A549 (cell line): ENCODE data around the gene NOL3.

Experiments
- CEBPB ChIP-seq, 2 experiments: fragments of >200 bp in 1 of 2; sonication (Bioruptor Twin) in 1 of 2; formaldehyde crosslinking in 1 of 2; IDR thresholded peaks; 2 replicates each; pipeline ENCODE4 v1.6.1; 2012 to 2016
- CTCF ChIP-seq: fragments of >200 bp; sonication (Bioruptor Twin); formaldehyde crosslinking; IDR thresholded peaks from 3 replicates; pipeline ENCODE4 v1.5.1; 2016
- EP300 ChIP-seq, 2 experiments: fragments of >200 bp; sonication (Bioruptor Twin); formaldehyde crosslinking; IDR thresholded peaks; 2 replicates in 1 of 2; 3 replicates in 1 of 2; pipeline ENCODE4 v1.6.1; 2016 to 2017
- JUNB ChIP-seq: fragments of >200 bp; sonication (Bioruptor Twin); formaldehyde crosslinking; IDR thresholded peaks from 2 replicates; pipeline ENCODE4 v1.6.1; 2016
- KDM5A ChIP-seq: fragments of 200-600 bp; sonication (generic); IDR thresholded peaks from 2 replicates; pipeline ENCODE4 v1.6.1; 2016; ENCODE audit warnings: antibody characterized with exemption, mild to moderate bottlenecking
- POLR2A ChIP-seq: IDR thresholded peaks from 2 replicates; pipeline ENCODE4 v1.6.1; 2012; ENCODE audit warnings: mild to moderate bottlenecking, low read length
- RAD21 ChIP-seq, 2 experiments: fragments of >200 bp in 1 of 2; sonication (Bioruptor Twin) in 1 of 2; formaldehyde crosslinking in 1 of 2; IDR thresholded peaks in 1 of 2; conservative IDR thresholded peaks in 1 of 2; 2 replicates in 1 of 2; 3 replicates in 1 of 2; pipeline ENCODE4 v1.6.1; 2012 to 2018; ENCODE audit warnings: inconsistent platforms in 1 of 2
- TP53 ChIP-seq: fragments of 250-450 bp; sonication (Bioruptor Pico); IDR thresholded peaks from 2 replicates; pipeline ENCODE4 v1.5.0; 2021; ENCODE audit warnings: mild to moderate bottlenecking, moderate library complexity
- TF ChIP-seq, protein P1 (sequence below): fragments of 150-350 bp; IDR thresholded peaks from 2 replicates; pipeline ENCODE4 v1.6.1; 2014; ENCODE audit warnings: low read depth, mild to moderate bottlenecking, low read length
- TF ChIP-seq, protein P2 (sequence below): fragments of 200-600 bp; sonication (generic); IDR thresholded peaks from 2 replicates; pipeline ENCODE4 v1.6.1; 2016; ENCODE audit warnings: antibody characterized with exemption, mild to moderate bottlenecking, moderate library complexity

DNA sequence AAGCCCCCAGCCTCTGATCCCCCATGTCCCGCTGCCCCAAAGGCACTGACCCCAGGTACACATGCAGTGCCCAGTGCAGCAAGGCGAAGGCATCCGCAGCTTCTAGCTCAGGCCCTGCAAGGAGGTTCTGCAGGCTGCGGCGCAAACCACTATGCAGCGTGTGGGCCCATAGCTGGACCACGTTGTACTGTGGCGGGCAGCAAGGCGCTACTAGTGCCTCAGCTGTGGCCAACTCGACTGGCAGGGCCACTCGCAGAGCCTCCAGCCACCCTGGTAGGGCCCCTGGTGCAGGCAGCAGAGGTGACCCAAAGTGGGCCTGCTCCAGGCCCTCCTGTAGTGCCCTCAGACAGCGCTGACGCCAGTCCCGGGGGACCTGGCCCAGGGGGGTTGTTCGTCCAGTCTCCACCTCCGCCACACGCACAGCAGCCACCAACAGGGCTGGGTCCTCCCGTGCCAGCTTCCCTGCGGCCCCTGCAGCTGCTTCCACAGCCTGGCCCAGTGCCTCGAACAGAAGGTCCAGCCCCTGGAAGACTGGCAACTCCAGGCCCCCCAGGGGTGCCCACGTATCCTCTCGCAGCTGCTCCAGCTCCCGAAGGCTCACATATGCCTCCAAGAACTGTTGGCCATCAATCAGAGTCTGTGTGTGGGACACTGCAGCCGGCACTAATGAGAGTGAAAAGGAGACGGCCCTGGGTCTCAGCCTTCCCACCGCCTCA lies 17.0 kb downstream of the NOL3 start:
- TF ChIP-seq CEBPB (IDR thresholded peaks at IDR 0.05) (no peak), CTCF (no peak), JUNB (no peak), RAD21 (conservative IDR thresholded peaks at IDR 0.05 in 1 of 2, IDR thresholded peaks at IDR 0.05 in 1 of 2) (no peak), EP300 (IDR thresholded peaks at IDR 0.05) (no peak), KDM5A (no peak), TP53 (CRISPR knock-in tag) (no peak), POLR2A (no peak)
- TF ChIP-seq, protein P1, sequence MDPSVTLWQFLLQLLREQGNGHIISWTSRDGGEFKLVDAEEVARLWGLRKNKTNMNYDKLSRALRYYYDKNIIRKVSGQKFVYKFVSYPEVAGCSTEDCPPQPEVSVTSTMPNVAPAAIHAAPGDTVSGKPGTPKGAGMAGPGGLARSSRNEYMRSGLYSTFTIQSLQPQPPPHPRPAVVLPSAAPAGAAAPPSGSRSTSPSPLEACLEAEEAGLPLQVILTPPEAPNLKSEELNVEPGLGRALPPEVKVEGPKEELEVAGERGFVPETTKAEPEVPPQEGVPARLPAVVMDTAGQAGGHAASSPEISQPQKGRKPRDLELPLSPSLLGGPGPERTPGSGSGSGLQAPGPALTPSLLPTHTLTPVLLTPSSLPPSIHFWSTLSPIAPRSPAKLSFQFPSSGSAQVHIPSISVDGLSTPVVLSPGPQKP = no peak
- TF ChIP-seq, protein P2, sequence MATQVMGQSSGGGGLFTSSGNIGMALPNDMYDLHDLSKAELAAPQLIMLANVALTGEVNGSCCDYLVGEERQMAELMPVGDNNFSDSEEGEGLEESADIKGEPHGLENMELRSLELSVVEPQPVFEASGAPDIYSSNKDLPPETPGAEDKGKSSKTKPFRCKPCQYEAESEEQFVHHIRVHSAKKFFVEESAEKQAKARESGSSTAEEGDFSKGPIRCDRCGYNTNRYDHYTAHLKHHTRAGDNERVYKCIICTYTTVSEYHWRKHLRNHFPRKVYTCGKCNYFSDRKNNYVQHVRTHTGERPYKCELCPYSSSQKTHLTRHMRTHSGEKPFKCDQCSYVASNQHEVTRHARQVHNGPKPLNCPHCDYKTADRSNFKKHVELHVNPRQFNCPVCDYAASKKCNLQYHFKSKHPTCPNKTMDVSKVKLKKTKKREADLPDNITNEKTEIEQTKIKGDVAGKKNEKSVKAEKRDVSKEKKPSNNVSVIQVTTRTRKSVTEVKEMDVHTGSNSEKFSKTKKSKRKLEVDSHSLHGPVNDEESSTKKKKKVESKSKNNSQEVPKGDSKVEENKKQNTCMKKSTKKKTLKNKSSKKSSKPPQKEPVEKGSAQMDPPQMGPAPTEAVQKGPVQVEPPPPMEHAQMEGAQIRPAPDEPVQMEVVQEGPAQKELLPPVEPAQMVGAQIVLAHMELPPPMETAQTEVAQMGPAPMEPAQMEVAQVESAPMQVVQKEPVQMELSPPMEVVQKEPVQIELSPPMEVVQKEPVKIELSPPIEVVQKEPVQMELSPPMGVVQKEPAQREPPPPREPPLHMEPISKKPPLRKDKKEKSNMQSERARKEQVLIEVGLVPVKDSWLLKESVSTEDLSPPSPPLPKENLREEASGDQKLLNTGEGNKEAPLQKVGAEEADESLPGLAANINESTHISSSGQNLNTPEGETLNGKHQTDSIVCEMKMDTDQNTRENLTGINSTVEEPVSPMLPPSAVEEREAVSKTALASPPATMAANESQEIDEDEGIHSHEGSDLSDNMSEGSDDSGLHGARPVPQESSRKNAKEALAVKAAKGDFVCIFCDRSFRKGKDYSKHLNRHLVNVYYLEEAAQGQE = no peak
